K562 (cell line): ENCODE results near the gene BORCS5. TPM values are rescaled to one million over a fixed set of nuclear protein-coding genes. Genes with fewer than 3 reads are reported as not detected.

Experiments used
- ATAC-seq: fragments of 200-7000 bp; cut with Tn5 transposase; 3 replicates; pipeline ENCODE4 v1.9.1; 2020; ENCODE audit warnings: moderate library complexity
- BruUV-seq: library from RNA; stranded (reverse); fragments of 400-500 nt; replicated peaks from 2 replicates; lab custom pipeline; 2021; lab: Mats Ljungman, UMichigan
- CTCF ChIA-PET: fragments of 300-600 bp; formaldehyde crosslinking; extraction: SDS; loops from one replicate; lab custom pipeline; 2021; ENCODE audit warnings: low intra/inter-chr PET ratio; lab: Yijun Ruan, JAX
- POLR2A ChIA-PET: fragments of 300-600, 350-650 bp; sonication (Branson Sonifier 250); formaldehyde crosslinking; extraction: SDS; loops from one replicate; lab custom pipeline; 2021; ENCODE audit warnings: antibody characterized with exemption, inconsistent platforms; lab: Yijun Ruan, JAX
- DNase-seq, 4 experiments: peaks; one replicate each; pipeline versions ENCODE4 v3.0.0 to v3.0.0-alpha.2; 2011 to 2018; ENCODE audit warnings: low spot score in 3 of 4, mixed read lengths in 3 of 4; ENCODE audit errors: extremely low read depth in 1 of 4
- FAIRE-seq: peaks from 2 replicates; lab custom pipeline; 2011; peaks lifted over from hg19 to GRCh38; lab: Jason Lieb, UNC
- H2AFZ ChIP-seq: 2 replicates; pipeline ENCODE4 v1.6.0; 2011; ENCODE audit warnings: low read depth, low read length, control low read depth, inconsistent platforms
- H3K27ac ChIP-seq: fragments of 200-600 bp; 3 replicates; pipeline ENCODE4 v1.8.0; 2011; ENCODE audit warnings: low read depth, mild to moderate bottlenecking, control low read depth, inconsistent platforms, low read length, moderate library complexity, mixed read lengths; ENCODE audit errors: extremely low read depth
- H3K27me3 ChIP-seq, 2 experiments: fragments of 300-600 bp in 1 of 2; 2 replicates in 1 of 2; 3 replicates in 1 of 2; pipeline versions ENCODE4 v1.6.0 to v1.8.0; 2011; ENCODE audit warnings: inconsistent platforms in 2 of 2, low read length in 2 of 2, mild to moderate bottlenecking in 1 of 2, mixed read lengths in 1 of 2, moderate library complexity in 1 of 2; ENCODE audit not compliant: control insufficient read depth in 2 of 2, insufficient read depth in 2 of 2
- H3K36me3 ChIP-seq: fragments of 300-600 bp; 3 replicates; pipeline ENCODE4 v1.8.0; 2011; ENCODE audit warnings: mild to moderate bottlenecking, low read length, inconsistent platforms; ENCODE audit not compliant: control insufficient read depth, insufficient read depth
- H3K4me1 ChIP-seq, 2 experiments: fragments of 200-600 bp in 1 of 2; replicated peaks in 1 of 2; 2 replicates in 1 of 2; 3 replicates in 1 of 2; pipeline versions ENCODE4 v1.5.1 to v1.8.0; 2011; ENCODE audit warnings: inconsistent platforms in 2 of 2, low read length in 2 of 2, mild to moderate bottlenecking in 1 of 2, mixed read lengths in 1 of 2, moderate library complexity in 1 of 2; ENCODE audit not compliant: control insufficient read depth in 2 of 2, insufficient read depth in 2 of 2
- H3K4me2 ChIP-seq: 2 replicates; pipeline ENCODE4 v1.6.1; 2011; ENCODE audit warnings: low read length, control low read depth, inconsistent platforms, mixed read lengths; ENCODE audit not compliant: insufficient read depth
- H3K4me3 ChIP-seq: fragments of 200-600 bp; sonication (generic), shearing (Covaris generic); 2 replicates; pipeline ENCODE4 v1.5.1; 2016; ENCODE audit warnings: control low read depth, inconsistent platforms
- H3K79me2 ChIP-seq: fragments of 200-600 bp; 3 replicates; pipeline ENCODE4 v1.8.0; 2011; ENCODE audit warnings: low read length, inconsistent platforms; ENCODE audit not compliant: control insufficient read depth, insufficient read depth
- H3K9ac ChIP-seq, 2 experiments: 2 replicates each; pipeline versions ENCODE4 v1.6.0 to v1.6.1; 2011; ENCODE audit warnings: low read depth in 2 of 2, low read length in 2 of 2, control low read depth in 1 of 2, inconsistent platforms in 1 of 2, mild to moderate bottlenecking in 1 of 2, mixed read lengths in 1 of 2; ENCODE audit not compliant: insufficient read depth in 1 of 2
- H3K9me1 ChIP-seq: one replicate; pipeline ENCODE4 v1.6.0; 2011; ENCODE audit warnings: inconsistent platforms, mild to moderate bottlenecking, low read length, moderate library complexity; ENCODE audit not compliant: control insufficient read depth, insufficient read depth
- H3K9me3 ChIP-seq: replicated peaks from 2 replicates; pipeline ENCODE4 v1.5.1; 2011; ENCODE audit warnings: low read depth, low read length, inconsistent platforms; ENCODE audit not compliant: control insufficient read depth, insufficient read depth
- H4K20me1 ChIP-seq: replicated peaks from 2 replicates; pipeline ENCODE4 v1.6.1; 2011; ENCODE audit warnings: low read length, inconsistent platforms, mixed read lengths; ENCODE audit not compliant: control insufficient read depth, insufficient read depth
- CBFB ChIP-seq: sonication (generic); formaldehyde crosslinking; IDR thresholded peaks from 2 replicates; pipeline ENCODE4 v1.4.0; 2020; ENCODE audit warnings: mild to moderate bottlenecking, missing genetic modification reagents
- CREB3 ChIP-seq: fragments of 450-650 bp; conservative IDR thresholded peaks from 2 replicates; pipeline ENCODE4 v1.6.1; 2016; ENCODE audit warnings: missing genetic modification characterization, low read depth, mild to moderate bottlenecking, missing compliant biosample characterization, moderate library complexity
- EP300 ChIP-seq: IDR thresholded peaks from 2 replicates; pipeline ENCODE4 v1.6.1; 2012; ENCODE audit warnings: low read length, improper control_type of control experiment
- FOXP4 ChIP-seq: sonication (generic); formaldehyde crosslinking; IDR thresholded peaks from 2 replicates; pipeline ENCODE4 v1.8.0; 2022; ENCODE audit warnings: mild to moderate bottlenecking, missing genetic modification reagents, borderline replicate concordance
- GATAD2B ChIP-seq: fragments of 450-650 bp; IDR thresholded peaks from 2 replicates; pipeline ENCODE4 v1.6.1; 2017; ENCODE audit warnings: mild to moderate bottlenecking, borderline replicate concordance
- KDM2B ChIP-seq: fragments of 250-450 bp; sonication (Bioruptor Pico); IDR thresholded peaks from 2 replicates; pipeline ENCODE4 v1.8.0; 2021; ENCODE audit warnings: mild to moderate bottlenecking, moderate library complexity
- RBBP5 ChIP-seq: fragments of 200-600 bp; sonication (generic); IDR thresholded peaks from 2 replicates; pipeline ENCODE4 v1.6.1; 2012; ENCODE audit warnings: borderline replicate concordance, mild to moderate bottlenecking, low read length, control low read depth, inconsistent platforms; ENCODE audit not compliant: insufficient read depth, poor library complexity, severe bottlenecking
- SOX6 ChIP-seq: fragments of 450-650 bp; IDR thresholded peaks from 2 replicates; pipeline ENCODE4 v1.6.1; 2014; ENCODE audit warnings: mild to moderate bottlenecking
- STAG1 ChIP-seq: sonication (generic); formaldehyde crosslinking; IDR thresholded peaks from 2 replicates; pipeline ENCODE4 v1.5.0; 2020; ENCODE audit warnings: missing genetic modification reagents, borderline replicate concordance
- ZNF347 ChIP-seq: fragments of 450-650 bp; formaldehyde crosslinking; IDR thresholded peaks from 2 replicates; pipeline ENCODE4 v1.4.0; 2020; ENCODE audit warnings: low read depth, mild to moderate bottlenecking, moderate library complexity
- ZNF668 ChIP-seq: fragments of 250-450 bp; sonication (Bioruptor Pico); IDR thresholded peaks from 2 replicates; pipeline ENCODE4 v1.8.0; 2022; ENCODE audit warnings: mild to moderate bottlenecking, inconsistent platforms
- WGBS: fragments of 100-300 bp; shearing (Covaris generic); methylation state at CpG from one replicate; pipeline ENCODE4 v1.1.6; 2016; ENCODE audit warnings: low coverage, mixed read lengths; ENCODE audit not compliant: insufficient coverage; ENCODE audit errors: missing lambda C conversion rate; 5-methylcytosine and 5-hydroxymethylcytosine counted together
- in situ Hi-C: fragments of 300-500 bp; cut with MboI; formaldehyde crosslinking; loops from 4 replicates; pipeline ENCODE4 v1.15.0; 2018; ENCODE audit warnings: inconsistent platforms, mixed read lengths
- intact Hi-C: fragments of 100-400 bp; cut with micrococcal nuclease; formaldehyde crosslinking; loops from 2 replicates; pipeline ENCODE4 v1.14.2; 2022
- polyA plus RNA-seq, 8 experiments: library from polyadenylated mRNA; depleted of rRNA in 4 of 8; stranded (reverse) in 5 of 8; unstranded in 3 of 8; fragments of >200 nt; fragmentation: Nextera tagmentation in 2 of 8; fragmentation: Illumina TruSeq in 1 of 8; extraction: Ambion mirVana in 2 of 8; extraction: Trizol in 1 of 8; gene quantifications; 2 replicates each; pipeline versions ENCODE4 v1.2.1 to v1.2.3, GENCODE V29; 2011 to 2014; ENCODE audit warnings: inconsistent platforms in 1 of 8, missing spikeins in 1 of 8
- total RNA-seq, 7 experiments: library from RNA; depleted of rRNA in 6 of 7; stranded (reverse); fragments of >200 nt in 6 of 7; fragmentation: Illumina TruSeq in 2 of 7; extraction: Trizol in 2 of 7; gene quantifications; 2 replicates each; pipeline versions ENCODE4 v1.2.1 to v1.2.3, GENCODE V29; 2011 to 2021; ENCODE audit warnings: low replicate concordance in 1 of 7
- TF ChIP-seq, protein P1 (sequence below): sonication (generic); formaldehyde crosslinking; IDR thresholded peaks from 2 replicates; pipeline ENCODE4 v1.8.0; 2023; ENCODE audit warnings: mild to moderate bottlenecking, missing genetic modification reagents
- TF ChIP-seq, protein P2 (sequence below): fragments of 450-650 bp; formaldehyde crosslinking; IDR thresholded peaks from 2 replicates; pipeline ENCODE4 v1.4.0; 2020; ENCODE audit warnings: mild to moderate bottlenecking
- TF ChIP-seq, protein P3 (sequence below): fragments of 250-450 bp; sonication (Bioruptor Pico); IDR thresholded peaks from 2 replicates; pipeline ENCODE4 v1.5.0; 2020; ENCODE audit warnings: mild to moderate bottlenecking

The BORCS5 gene
- total and polyA plus RNA-seq, 9 of the 15 experiments (the other 6 are each of a cell fraction or from before 2014, with no cell fraction given), result 0.31 to 12.4 (median 6.6) TPM

DNA sequence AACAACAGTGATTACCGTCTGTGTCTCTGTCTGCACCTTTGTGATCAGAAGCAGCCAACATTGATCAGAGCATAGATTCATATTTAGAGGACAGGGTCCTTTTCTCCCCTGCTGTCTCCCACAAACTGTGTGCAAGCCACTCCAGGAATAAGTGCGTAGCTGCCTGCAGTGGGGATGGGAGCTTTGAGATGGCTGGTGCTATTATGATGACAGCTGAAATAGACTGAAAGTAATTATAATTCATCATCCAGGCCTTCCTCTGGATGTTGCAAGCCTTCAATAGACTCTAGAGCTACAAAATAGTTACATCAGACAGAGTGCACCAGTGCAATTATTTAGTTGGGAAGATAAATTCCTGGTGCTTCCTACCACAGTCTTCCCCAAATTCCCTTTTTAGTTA is 68.1 kb downstream of the BORCS5 start:
- H3K36me3 ChIP-seq, result no peaks in the 10 kb centered on the region
- H2AFZ ChIP-seq, result no peak overlapping the region
- WGBS, result 77% methylated on average over 2 of the region's 2 CpGs
- no peak overlapping the region for H3K4me2 ChIP-seq
- H4K20me1 ChIP-seq, result no peaks in the 10 kb centered on the region
- no peaks in the 10 kb centered on the region for H3K27me3 ChIP-seq
- intact Hi-C loops, result no loop called here
- no peak overlapping the region for H3K4me3 ChIP-seq
- no peak for ATAC-seq
- no TSS peak for BruUV-seq
- no peak overlapping the region for H3K27ac ChIP-seq
- CTCF ChIA-PET, result no interaction called here
- TF ChIP-seq, protein P1, sequence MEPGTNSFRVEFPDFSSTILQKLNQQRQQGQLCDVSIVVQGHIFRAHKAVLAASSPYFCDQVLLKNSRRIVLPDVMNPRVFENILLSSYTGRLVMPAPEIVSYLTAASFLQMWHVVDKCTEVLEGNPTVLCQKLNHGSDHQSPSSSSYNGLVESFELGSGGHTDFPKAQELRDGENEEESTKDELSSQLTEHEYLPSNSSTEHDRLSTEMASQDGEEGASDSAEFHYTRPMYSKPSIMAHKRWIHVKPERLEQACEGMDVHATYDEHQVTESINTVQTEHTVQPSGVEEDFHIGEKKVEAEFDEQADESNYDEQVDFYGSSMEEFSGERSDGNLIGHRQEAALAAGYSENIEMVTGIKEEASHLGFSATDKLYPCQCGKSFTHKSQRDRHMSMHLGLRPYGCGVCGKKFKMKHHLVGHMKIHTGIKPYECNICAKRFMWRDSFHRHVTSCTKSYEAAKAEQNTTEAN (CRISPR knock-in tag), result no peak
- TF ChIP-seq KDM2B (no peak), CBFB (CRISPR knock-in tag) (no peak), EP300 (no peak), STAG1 (CRISPR knock-in tag) (no peak), ZNF668 (no peak), SOX6 (no peak), GATAD2B (no peak), ZNF347 (CRISPR knock-in tag) (no peak), RBBP5 (no peak), FOXP4 (CRISPR knock-in tag) (no peak), CREB3 (no peak)
- TF ChIP-seq, protein P2, sequence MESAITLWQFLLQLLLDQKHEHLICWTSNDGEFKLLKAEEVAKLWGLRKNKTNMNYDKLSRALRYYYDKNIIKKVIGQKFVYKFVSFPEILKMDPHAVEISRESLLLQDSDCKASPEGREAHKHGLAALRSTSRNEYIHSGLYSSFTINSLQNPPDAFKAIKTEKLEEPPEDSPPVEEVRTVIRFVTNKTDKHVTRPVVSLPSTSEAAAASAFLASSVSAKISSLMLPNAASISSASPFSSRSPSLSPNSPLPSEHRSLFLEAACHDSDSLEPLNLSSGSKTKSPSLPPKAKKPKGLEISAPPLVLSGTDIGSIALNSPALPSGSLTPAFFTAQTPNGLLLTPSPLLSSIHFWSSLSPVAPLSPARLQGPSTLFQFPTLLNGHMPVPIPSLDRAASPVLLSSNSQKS (CRISPR knock-in tag), result no peak
- TF ChIP-seq, protein P3, sequence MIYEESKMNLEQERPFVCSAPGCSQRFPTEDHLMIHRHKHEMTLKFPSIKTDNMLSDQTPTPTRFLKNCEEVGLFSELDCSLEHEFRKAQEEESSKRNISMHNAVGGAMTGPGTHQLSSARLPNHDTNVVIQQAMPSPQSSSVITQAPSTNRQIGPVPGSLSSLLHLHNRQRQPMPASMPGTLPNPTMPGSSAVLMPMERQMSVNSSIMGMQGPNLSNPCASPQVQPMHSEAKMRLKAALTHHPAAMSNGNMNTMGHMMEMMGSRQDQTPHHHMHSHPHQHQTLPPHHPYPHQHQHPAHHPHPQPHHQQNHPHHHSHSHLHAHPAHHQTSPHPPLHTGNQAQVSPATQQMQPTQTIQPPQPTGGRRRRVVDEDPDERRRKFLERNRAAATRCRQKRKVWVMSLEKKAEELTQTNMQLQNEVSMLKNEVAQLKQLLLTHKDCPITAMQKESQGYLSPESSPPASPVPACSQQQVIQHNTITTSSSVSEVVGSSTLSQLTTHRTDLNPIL (CRISPR knock-in tag), result no peak
- TF ChIP-seq, all 486 proteins: peak for 0
- in situ Hi-C loops, result no loop called here
- no peak for DNase-seq
- POLR2A ChIA-PET, result no interaction called here
- no peaks in the 10 kb centered on the region for H3K79me2 ChIP-seq
- H3K9me3 ChIP-seq, result 0 out of 2 replicates have a peak, but pooled peaks cover 1% of the 10 kb centered on the region
- H3K9ac ChIP-seq, result no peak overlapping the region
- H3K4me1 ChIP-seq, result no peaks in the 10 kb centered on the region; a peak in 1 of 5 replicates
- H3K9me1 ChIP-seq, result no peaks in the 10 kb centered on the region
- FAIRE-seq, result no peak
